Heart left ventricle (tissue), 13 donors: ENCODE data around the gene FOXB1.

Source experiments
- CTCF ChIP-seq, 12 donors: fragments of 200-600 bp; sonication (generic) in 4 of 12; IDR thresholded peaks; one replicate each; pipeline versions ENCODE4 v1.5.0 to v1.8.0; 2018 to 2022; ENCODE audit warnings: antibody characterized with exemption in 12 of 12, mild to moderate bottlenecking in 5 of 12
- POLR2A ChIP-seq, 2 donors: fragments of 450-650 bp; IDR thresholded peaks; one replicate each; pipeline ENCODE4 v1.6.1; 2017; ENCODE audit warnings: antibody characterized with exemption in 2 of 2, mild to moderate bottlenecking in 2 of 2, moderate library complexity in 2 of 2
- donor health status: ischemic (EF 13 %, LVEDD 7.1; RV severe dilation, severe dysfunction).
- donor health status: DM: no; HTN: yes; CAD: no.
- donor health status: DM: no; HTN: no; CAD: no.
- donor health status: ischemic (EF 25% LVEDD 6.9; RV normal size, moderate dysfunction).
- donor health status: ischemic (EF 25% LVEDD 5.7; RV mildly dilated, moderate dysfunction).
- donor health status: ischemic (EF 35%, LVEDD 5.7; RV mildly dilated, moderate dysfunction).
- donor health status: nonischemic (EF 11% LVEDD 7.7; RV severe dilation, severe dysfunction).
- donor health status: DM: yes; HTN: yes; CAD: no.
- donor health status: PGD.
- donor health status: ischemic (EF 29% LVEDD 5.4; RV normal size, mild dysfunction).
- donor health status: nonischemic (EF 23%, LVEDD 6.1; RV moderate dilation, normal function).

- no peak for TF ChIP-seq POLR2A (IDR thresholded peaks at IDR 0.05)
- TF ChIP-seq CTCF (IDR thresholded peaks at IDR 0.05) = no peak
Measured at GRCh38 chr15:59991834-59992233, 12.3 kb upstream of the FOXB1 start.
